Astrocyte of the cerebellum (primary cell): ENCODE measurements around the gene SELENOT.
"Not testable (repeated sequence)": the region's sequence is repeated elsewhere in the genome, so short reads cannot be mapped to it uniquely, and the experiment has no call there.

Source experiments
- DNase-seq: peaks from one replicate; pipeline ENCODE4 v3.0.0-alpha.2; 2011; ENCODE audit warnings: low read depth
- H3K4me3 ChIP-seq: 2 replicates; pipeline ENCODE4 v1.5.1; 2011; ENCODE audit warnings: mild to moderate bottlenecking, low read depth, low read length, moderate library complexity
- CTCF ChIP-seq: IDR thresholded peaks from 2 replicates; pipeline ENCODE4 v1.5.1; 2012; ENCODE audit warnings: low read length, low read depth, moderate library complexity, mild to moderate bottlenecking; ENCODE audit errors: missing control alignments
- in situ Hi-C: cut with HindIII; loops from 2 replicates; pipeline ENCODE4 v1.10.0; 2017; ENCODE audit warnings: low sequenced_read_pairs

Gene SELENOT

GRCh38 chr3:150594150-150594549 is 9.0 kb upstream of the SELENOT start:
- TF ChIP-seq CTCF, result no peak
- H3K4me3 ChIP-seq, result no peak overlapping the region
- DNase-seq, result no peak
- in situ Hi-C loops, result no loop called here

GRCh38 chr3:150597646-150598045 is 5.5 kb upstream of the SELENOT start:
- DNase-seq, result no peak
- in situ Hi-C loops, result no loop called here
- H3K4me3 ChIP-seq, result no peak overlapping the region

GRCh38 chr3:150599611-150600297 is 3.4 kb upstream of the SELENOT start:
- H3K4me3 ChIP-seq, result no peak overlapping the region
- no peak for TF ChIP-seq CTCF
- in situ Hi-C loops, result no loop called here
- DNase-seq, result no peak

More at GRCh38 chr3:150597646-150598045, 5.5 kb upstream of the SELENOT start:
- no peak for TF ChIP-seq CTCF

- in situ Hi-C loops, H3K4me3 ChIP-seq, DNase-seq: not testable (repeated sequence)
Observed at GRCh38 chr3:150600647-150601530, 2.2 kb upstream of the SELENOT start.

- peak overlapping the region; percentile 55 for H3K4me3 ChIP-seq
- in situ Hi-C loops, result no loop called here
- no peak for TF ChIP-seq CTCF
- DNase-seq, result no peak
Observed at GRCh38 chr3:150602426-150603152, 532 bp upstream of the SELENOT start.

- no peak for TF ChIP-seq CTCF
- DNase-seq, result no peak
- in situ Hi-C loops, result no loop called here
- H3K4me3 ChIP-seq, result peak overlapping the region; percentile 55
Observed at GRCh38 chr3:150603980-150604319, 829 bp downstream of the SELENOT start.
